Measurements from ENCODE around the gene CPA3. TPM values are rescaled to one million over a fixed set of nuclear protein-coding genes. Genes with fewer than 3 reads are reported as not detected.

Gene CPA3
- total RNA-seq, 1 donor from 2014 or later = not detected

- DNase-seq (ENCODE audit: low spot score) = no peak
- H3K36me3 Mint-ChIP-seq (ENCODE audit: low read depth) = no peaks in the 10 kb centered on the region
- no peaks in the 10 kb centered on the region for H3K27me3 Mint-ChIP-seq (ENCODE audit: low read depth)
- peaks cover 15% of the 10 kb centered on the region for H3K4me1 Mint-ChIP-seq (ENCODE audit: low read depth)
- H3K27ac Mint-ChIP-seq (ENCODE audit: unreplicated experiment) = no peak overlapping the region
- H3K9me3 Mint-ChIP-seq (ENCODE audit: low read depth) = no peaks in the 10 kb centered on the region
- H3K4me3 Mint-ChIP-seq (ENCODE audit: unreplicated experiment) = no peak overlapping the region
- TF ChIP-seq, protein P1, sequence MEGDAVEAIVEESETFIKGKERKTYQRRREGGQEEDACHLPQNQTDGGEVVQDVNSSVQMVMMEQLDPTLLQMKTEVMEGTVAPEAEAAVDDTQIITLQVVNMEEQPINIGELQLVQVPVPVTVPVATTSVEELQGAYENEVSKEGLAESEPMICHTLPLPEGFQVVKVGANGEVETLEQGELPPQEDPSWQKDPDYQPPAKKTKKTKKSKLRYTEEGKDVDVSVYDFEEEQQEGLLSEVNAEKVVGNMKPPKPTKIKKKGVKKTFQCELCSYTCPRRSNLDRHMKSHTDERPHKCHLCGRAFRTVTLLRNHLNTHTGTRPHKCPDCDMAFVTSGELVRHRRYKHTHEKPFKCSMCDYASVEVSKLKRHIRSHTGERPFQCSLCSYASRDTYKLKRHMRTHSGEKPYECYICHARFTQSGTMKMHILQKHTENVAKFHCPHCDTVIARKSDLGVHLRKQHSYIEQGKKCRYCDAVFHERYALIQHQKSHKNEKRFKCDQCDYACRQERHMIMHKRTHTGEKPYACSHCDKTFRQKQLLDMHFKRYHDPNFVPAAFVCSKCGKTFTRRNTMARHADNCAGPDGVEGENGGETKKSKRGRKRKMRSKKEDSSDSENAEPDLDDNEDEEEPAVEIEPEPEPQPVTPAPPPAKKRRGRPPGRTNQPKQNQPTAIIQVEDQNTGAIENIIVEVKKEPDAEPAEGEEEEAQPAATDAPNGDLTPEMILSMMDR (IDR thresholded peaks at IDR 0.05) = peak; percentile 47
Measured at GRCh38 chr3:148880681-148881080, 15.6 kb downstream of the CPA3 start.

- TF ChIP-seq, protein P1 (IDR thresholded peaks at IDR 0.05) = no peak
- Mint-ChIP-seq H3K4me3 (ENCODE audit: unreplicated experiment) (no peak overlapping the region), H3K9me3 (ENCODE audit: low read depth) (no peaks in the 10 kb centered on the region), H3K36me3 (ENCODE audit: low read depth) (no peaks in the 10 kb centered on the region), H3K27me3 (ENCODE audit: low read depth) (no peaks in the 10 kb centered on the region), H3K27ac (ENCODE audit: unreplicated experiment) (no peak overlapping the region), H3K4me1 (ENCODE audit: low read depth) (peaks cover 15% of the 10 kb centered on the region)
- no peak for DNase-seq (ENCODE audit: low spot score)
Measured at GRCh38 chr3:148881286-148881685, 16.2 kb downstream of the CPA3 start.

DNA sequence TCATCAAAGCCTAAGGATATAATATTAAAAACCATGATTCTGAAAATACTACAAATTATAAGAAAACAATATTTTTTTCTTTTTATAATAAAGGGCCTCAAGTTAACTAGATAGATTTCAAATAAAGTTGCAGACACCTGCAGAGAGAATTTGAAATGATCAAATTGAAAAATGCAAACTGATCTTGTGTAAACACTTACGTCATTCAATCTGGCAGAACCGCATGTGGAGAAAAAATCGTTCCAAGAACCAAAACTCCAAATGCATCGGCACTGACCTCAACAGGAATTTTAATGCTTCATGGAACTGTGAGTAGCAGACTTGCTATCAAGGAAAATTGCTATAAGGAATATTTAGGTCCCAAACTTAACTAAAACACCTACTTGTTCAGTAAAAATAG, 17.2 kb downstream of the CPA3 start:
- DNase-seq (ENCODE audit: low spot score) = no peak
- no peaks in the 10 kb centered on the region for H3K9me3 Mint-ChIP-seq (ENCODE audit: low read depth)
- no peaks in the 10 kb centered on the region for H3K27me3 Mint-ChIP-seq (ENCODE audit: low read depth)
- H3K4me1 Mint-ChIP-seq (ENCODE audit: low read depth) = peaks cover 15% of the 10 kb centered on the region
- TF ChIP-seq, protein P1 (IDR thresholded peaks at IDR 0.05) = no peak
- peak overlapping the region; percentile 9 for H3K27ac Mint-ChIP-seq (ENCODE audit: unreplicated experiment)
- no peak overlapping the region for H3K4me3 Mint-ChIP-seq (ENCODE audit: unreplicated experiment)
- H3K36me3 Mint-ChIP-seq (ENCODE audit: low read depth) = no peaks in the 10 kb centered on the region

- Mint-ChIP-seq H3K27me3 (ENCODE audit: low read depth) (no peaks in the 10 kb centered on the region), H3K4me3 (ENCODE audit: unreplicated experiment) (no peak overlapping the region), H3K9me3 (ENCODE audit: low read depth) (no peaks in the 10 kb centered on the region), H3K4me1 (ENCODE audit: low read depth) (peaks cover 15% of the 10 kb centered on the region), H3K27ac (ENCODE audit: unreplicated experiment) (no peak overlapping the region), H3K36me3 (ENCODE audit: low read depth) (no peaks in the 10 kb centered on the region)
- TF ChIP-seq, protein P1 (IDR thresholded peaks at IDR 0.05) = no peak
- DNase-seq (ENCODE audit: low spot score) = no peak
Measured at GRCh38 chr3:148883163-148883562, 18.1 kb downstream of the CPA3 start.

- H3K36me3 Mint-ChIP-seq (ENCODE audit: low read depth) = no peaks in the 10 kb centered on the region
- H3K27me3 Mint-ChIP-seq (ENCODE audit: low read depth) = no peaks in the 10 kb centered on the region
- TF ChIP-seq, protein P1 (IDR thresholded peaks at IDR 0.05) = no peak
- no peak for DNase-seq (ENCODE audit: low spot score)
- H3K4me1 Mint-ChIP-seq (ENCODE audit: low read depth) = peaks cover 15% of the 10 kb centered on the region
- H3K4me3 Mint-ChIP-seq (ENCODE audit: unreplicated experiment) = no peak overlapping the region
- H3K9me3 Mint-ChIP-seq (ENCODE audit: low read depth) = no peaks in the 10 kb centered on the region
- H3K27ac Mint-ChIP-seq (ENCODE audit: unreplicated experiment) = no peak overlapping the region
Measured at GRCh38 chr3:148884261-148884660, 19.2 kb downstream of the CPA3 start.

Data from chondrocyte (in vitro differentiated cells).